ENCODE measurements around the gene ZNF750. TPM values are rescaled to one million over a fixed set of nuclear protein-coding genes. Genes with fewer than 3 reads are reported as not detected.

Gene ZNF750
- total and polyA plus RNA-seq, 2 of the 13 experiments (the other 11 are each of a cell fraction or from before 2014, with no cell fraction given): not detected

DNA sequence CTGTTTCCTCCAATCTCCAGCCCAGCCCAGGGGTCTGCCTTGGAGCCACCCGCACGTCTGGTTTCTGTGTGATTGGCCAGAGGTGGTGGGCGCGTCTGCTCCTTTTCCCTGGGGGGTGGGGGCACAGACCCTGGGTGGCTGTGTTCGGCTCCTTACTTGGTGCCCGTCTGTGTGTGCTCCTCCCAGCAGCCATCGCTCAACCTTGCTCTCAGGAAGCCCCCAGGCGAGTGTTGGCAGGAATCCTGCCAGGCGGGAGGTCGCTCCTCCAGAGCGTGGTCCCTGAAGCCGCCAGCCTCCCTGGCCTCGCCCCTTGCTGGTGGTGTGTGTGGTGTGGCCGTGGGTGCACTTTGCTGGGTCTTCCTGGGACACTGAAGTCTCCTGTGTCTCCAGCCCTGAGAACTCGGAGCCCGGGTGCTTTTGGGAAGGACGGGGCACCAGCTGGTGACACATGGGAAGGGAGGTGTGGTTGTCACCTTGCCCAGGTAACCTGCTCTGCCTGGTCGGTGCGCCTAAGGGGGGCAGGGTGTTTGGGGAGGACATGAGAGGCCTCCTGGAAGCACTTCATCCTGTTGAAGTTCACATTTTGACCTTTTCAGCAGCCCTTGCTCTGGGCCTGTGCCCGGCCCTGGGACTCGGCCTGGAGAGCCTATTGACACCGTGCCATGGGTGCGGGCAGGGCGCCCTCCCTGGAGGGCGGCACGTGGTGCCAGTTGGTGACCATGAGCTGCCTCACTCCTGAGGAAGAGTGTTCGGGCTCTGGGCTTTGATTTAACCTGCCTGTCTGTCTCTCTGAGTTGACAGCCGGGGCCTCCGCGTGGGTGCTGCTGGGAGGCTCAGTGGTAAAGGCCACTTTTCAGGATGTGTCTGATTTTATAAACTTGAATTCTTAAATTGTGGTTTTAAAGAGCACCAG is 49.0 kb upstream of the ZNF750 start (continued):
- TF ChIP-seq PCBP1 (IDR thresholded peaks at IDR 0.05; ENCODE audit: borderline replicate concordance, low read depth, low read length): no peak
- no peak; the same call in 1 of the 2 replicates for TF ChIP-seq STAG1 (CRISPR knock-in tag; IDR thresholded peaks at IDR 0.05)
- no peak for TF ChIP-seq BCLAF1 (IDR thresholded peaks at IDR 0.05)
- TF ChIP-seq THAP11 (CRISPR knock-in tag; IDR thresholded peaks at IDR 0.05): no peak
- TF ChIP-seq ZBTB20 (CRISPR knock-in tag; IDR thresholded peaks at IDR 0.05; ENCODE audit: borderline replicate concordance, low read depth): no peak
- no peak for TF ChIP-seq YY1 (IDR thresholded peaks at IDR 0.05; ENCODE audit: insufficient read depth, insufficient replicate concordance, low read depth, low read length)
- TF ChIP-seq ZFAT (CRISPR knock-in tag; conservative IDR thresholded peaks at IDR 0.05): no peak
- TF ChIP-seq, protein P1, sequence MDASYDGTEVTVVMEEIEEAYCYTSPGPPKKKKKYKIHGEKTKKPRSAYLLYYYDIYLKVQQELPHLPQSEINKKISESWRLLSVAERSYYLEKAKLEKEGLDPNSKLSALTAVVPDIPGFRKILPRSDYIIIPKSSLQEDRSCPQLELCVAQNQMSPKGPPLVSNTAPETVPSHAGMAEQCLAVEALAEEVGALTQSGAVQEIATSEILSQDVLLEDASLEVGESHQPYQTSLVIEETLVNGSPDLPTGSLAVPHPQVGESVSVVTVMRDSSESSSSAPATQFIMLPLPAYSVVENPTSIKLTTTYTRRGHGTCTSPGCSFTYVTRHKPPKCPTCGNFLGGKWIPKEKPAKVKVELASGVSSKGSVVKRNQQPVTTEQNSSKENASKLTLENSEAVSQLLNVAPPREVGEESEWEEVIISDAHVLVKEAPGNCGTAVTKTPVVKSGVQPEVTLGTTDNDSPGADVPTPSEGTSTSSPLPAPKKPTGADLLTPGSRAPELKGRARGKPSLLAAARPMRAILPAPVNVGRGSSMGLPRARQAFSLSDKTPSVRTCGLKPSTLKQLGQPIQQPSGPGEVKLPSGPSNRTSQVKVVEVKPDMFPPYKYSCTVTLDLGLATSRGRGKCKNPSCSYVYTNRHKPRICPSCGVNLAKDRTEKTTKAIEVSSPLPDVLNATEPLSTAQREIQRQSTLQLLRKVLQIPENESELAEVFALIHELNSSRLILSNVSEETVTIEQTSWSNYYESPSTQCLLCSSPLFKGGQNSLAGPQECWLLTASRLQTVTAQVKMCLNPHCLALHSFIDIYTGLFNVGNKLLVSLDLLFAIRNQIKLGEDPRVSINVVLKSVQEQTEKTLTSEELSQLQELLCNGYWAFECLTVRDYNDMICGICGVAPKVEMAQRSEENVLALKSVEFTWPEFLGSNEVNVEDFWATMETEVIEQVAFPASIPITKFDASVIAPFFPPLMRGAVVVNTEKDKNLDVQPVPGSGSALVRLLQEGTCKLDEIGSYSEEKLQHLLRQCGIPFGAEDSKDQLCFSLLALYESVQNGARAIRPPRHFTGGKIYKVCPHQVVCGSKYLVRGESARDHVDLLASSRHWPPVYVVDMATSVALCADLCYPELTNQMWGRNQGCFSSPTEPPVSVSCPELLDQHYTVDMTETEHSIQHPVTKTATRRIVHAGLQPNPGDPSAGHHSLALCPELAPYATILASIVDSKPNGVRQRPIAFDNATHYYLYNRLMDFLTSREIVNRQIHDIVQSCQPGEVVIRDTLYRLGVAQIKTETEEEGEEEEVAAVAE (CRISPR knock-in tag; IDR thresholded peaks at IDR 0.05; ENCODE audit: borderline replicate concordance): no peak; the same call in 1 of the 2 replicates
- 0 out of 2 replicates have a peak, but pooled peaks have one; percentile 79 for TF ChIP-seq TGIF2 (CRISPR knock-in tag; IDR thresholded peaks at IDR 0.05)
- TF ChIP-seq TIGD3 (CRISPR knock-in tag; IDR thresholded peaks at IDR 0.05; ENCODE audit: borderline replicate concordance): no peak
- no peak for TF ChIP-seq IRF2 (CRISPR knock-in tag; IDR thresholded peaks at IDR 0.05)
- no peak for TF ChIP-seq PREB (CRISPR knock-in tag; IDR thresholded peaks at IDR 0.05)
- no peak for TF ChIP-seq NR0B2 (CRISPR knock-in tag; IDR thresholded peaks at IDR 0.05)
- TF ChIP-seq CENPT (CRISPR knock-in tag; IDR thresholded peaks at IDR 0.05; ENCODE audit: low read depth): no peak
- no peak for TF ChIP-seq ZNF709 (CRISPR knock-in tag; IDR thresholded peaks at IDR 0.05)
- no peak for TF ChIP-seq ZNF841 (CRISPR knock-in tag; IDR thresholded peaks at IDR 0.05; ENCODE audit: borderline replicate concordance)
- TF ChIP-seq SIN3B (IDR thresholded peaks at IDR 0.05; ENCODE audit: low read length): no peak
- TF ChIP-seq MYC (CRISPR knock-in tag; IDR thresholded peaks at IDR 0.05; ENCODE audit: borderline replicate concordance): peak; percentile 84
